GM18858 (cell line): Measurements from ENCODE around the gene GUCA2A.

ENCODE experiments used
- ATAC-seq: cut with Tn5 transposase; IDR thresholded peaks from one replicate; pipeline ENCODE4 v1.9.1; 2021; ENCODE audit not compliant: unreplicated experiment

GUCA2A gene

GRCh38 chr1:42177541-42177981 is 13.0 kb upstream of the GUCA2A start:
- ATAC-seq: no peak

GRCh38 chr1:42176902-42177519 is 12.5 kb upstream of the GUCA2A start:
- ATAC-seq: no peak

- no peak for ATAC-seq
Measured at GRCh38 chr1:42175314-42176054, 10.9 kb upstream of the GUCA2A start.

GRCh38 chr1:42173961-42174735 is 9.6 kb upstream of the GUCA2A start:
- ATAC-seq: no peak

GRCh38 chr1:42173155-42173933 is 8.8 kb upstream of the GUCA2A start:
- no peak for ATAC-seq

- no peak for ATAC-seq
Measured at GRCh38 chr1:42172381-42173133, 8.0 kb upstream of the GUCA2A start.

- no peak for ATAC-seq
Measured at GRCh38 chr1:42171679-42172266, 7.2 kb upstream of the GUCA2A start.

- no peak for ATAC-seq
Measured at GRCh38 chr1:42170779-42171621, 6.5 kb upstream of the GUCA2A start.

- no peak for ATAC-seq
Measured at GRCh38 chr1:42168763-42169162, 4.2 kb upstream of the GUCA2A start.

GRCh38 chr1:42168391-42168670 is 3.8 kb upstream of the GUCA2A start:
- no peak for ATAC-seq

- no peak for ATAC-seq
Measured at GRCh38 chr1:42167611-42168390, 3.3 kb upstream of the GUCA2A start.

GRCh38 chr1:42165511-42166210 is 1.1 kb upstream of the GUCA2A start:
- ATAC-seq: no peak

GRCh38 chr1:42163536-42164503 is 725 bp downstream of the GUCA2A start:
- ATAC-seq: no peak

GRCh38 chr1:42163114-42163513 is 1.4 kb downstream of the GUCA2A start:
- no peak for ATAC-seq

GRCh38 chr1:42162181-42162580 is 2.4 kb downstream of the GUCA2A start:
- ATAC-seq: no peak

- no peak for ATAC-seq
Measured at GRCh38 chr1:42158189-42158588, 6.4 kb downstream of the GUCA2A start.

GRCh38 chr1:42157667-42158066 is 6.9 kb downstream of the GUCA2A start:
- ATAC-seq: no peak
